Measurements from ENCODE around the gene GNA12.

DNA sequence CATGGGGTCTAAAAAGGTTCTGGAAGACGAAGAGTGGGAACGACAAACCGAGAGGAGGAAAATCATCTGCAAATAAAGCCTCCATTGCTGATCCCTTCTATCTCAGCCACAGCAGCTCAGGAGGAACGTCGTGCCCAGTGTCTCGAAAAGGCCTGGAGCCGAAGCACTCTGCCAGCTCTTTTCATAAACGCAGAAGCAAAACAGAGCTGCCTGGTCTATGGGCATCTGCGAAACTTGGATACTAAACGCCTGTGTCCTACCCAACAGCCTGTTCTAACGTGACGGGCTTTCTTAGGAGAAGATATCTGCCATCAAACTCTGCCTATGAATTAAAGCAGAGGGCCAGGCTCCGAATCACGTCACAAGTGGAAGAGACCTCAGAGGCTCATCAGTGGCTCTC is 68.7 kb downstream of the GNA12 start:
- TF ChIP-seq POLR2AphosphoS5 (IDR thresholded peaks at IDR 0.05; ENCODE audit: low read depth, low read length) (no peak), SIN3A (IDR thresholded peaks at IDR 0.05; ENCODE audit: borderline replicate concordance, insufficient read depth, low read length) (no peak)

Measured in PFSK-1 (cell line).